NB4 (cell line): ENCODE data around the gene MRPL17.

Experiments
- DNase-seq: peaks from one replicate; pipeline ENCODE4 v3.0.0; 2010; ENCODE audit warnings: low read depth
- H3K4me3 ChIP-seq: one replicate; pipeline ENCODE4 v1.5.1; 2011; ENCODE audit warnings: mild to moderate bottlenecking, low read depth, low read length, moderate library complexity
- CTCF ChIP-seq: IDR thresholded peaks from one replicate; pipeline ENCODE4 v1.5.1; 2012; ENCODE audit warnings: low read depth, low read length
- MAX ChIP-seq: IDR thresholded peaks from 2 replicates; pipeline ENCODE4 v1.6.1; 2011; ENCODE audit warnings: low read depth, low read length
- MYC ChIP-seq: IDR thresholded peaks from 2 replicates; pipeline ENCODE4 v1.6.1; 2011; ENCODE audit warnings: low read depth, low read length
- POLR2A ChIP-seq: IDR thresholded peaks from 2 replicates; pipeline ENCODE4 v1.6.1; 2011; ENCODE audit warnings: mild to moderate bottlenecking; ENCODE audit not compliant: insufficient read length; ENCODE audit errors: extremely low read depth

The MRPL17 gene

DNA sequence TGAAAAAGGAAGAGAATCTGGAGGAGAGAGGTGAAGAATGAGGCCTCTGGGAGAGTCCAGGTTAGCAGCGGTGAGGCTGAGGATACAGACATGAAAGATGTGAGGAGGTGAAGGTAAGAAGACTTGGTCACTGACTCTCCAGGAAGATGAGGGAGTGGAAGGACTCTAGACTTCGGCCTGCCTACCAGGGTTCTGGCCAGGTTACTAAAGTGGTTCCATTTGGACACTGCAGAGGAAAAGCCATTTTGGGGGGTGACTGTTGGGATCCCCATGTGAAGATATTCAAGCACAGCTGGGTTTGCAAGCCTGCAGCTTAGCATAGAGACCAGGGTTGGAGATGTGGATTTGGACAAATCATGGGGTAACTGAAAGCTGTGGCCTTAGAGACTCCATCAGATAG lies 35.3 kb downstream of the MRPL17 start:
- no peak for TF ChIP-seq MAX
- DNase-seq = no peak
- no peak overlapping the region for H3K4me3 ChIP-seq

DNA sequence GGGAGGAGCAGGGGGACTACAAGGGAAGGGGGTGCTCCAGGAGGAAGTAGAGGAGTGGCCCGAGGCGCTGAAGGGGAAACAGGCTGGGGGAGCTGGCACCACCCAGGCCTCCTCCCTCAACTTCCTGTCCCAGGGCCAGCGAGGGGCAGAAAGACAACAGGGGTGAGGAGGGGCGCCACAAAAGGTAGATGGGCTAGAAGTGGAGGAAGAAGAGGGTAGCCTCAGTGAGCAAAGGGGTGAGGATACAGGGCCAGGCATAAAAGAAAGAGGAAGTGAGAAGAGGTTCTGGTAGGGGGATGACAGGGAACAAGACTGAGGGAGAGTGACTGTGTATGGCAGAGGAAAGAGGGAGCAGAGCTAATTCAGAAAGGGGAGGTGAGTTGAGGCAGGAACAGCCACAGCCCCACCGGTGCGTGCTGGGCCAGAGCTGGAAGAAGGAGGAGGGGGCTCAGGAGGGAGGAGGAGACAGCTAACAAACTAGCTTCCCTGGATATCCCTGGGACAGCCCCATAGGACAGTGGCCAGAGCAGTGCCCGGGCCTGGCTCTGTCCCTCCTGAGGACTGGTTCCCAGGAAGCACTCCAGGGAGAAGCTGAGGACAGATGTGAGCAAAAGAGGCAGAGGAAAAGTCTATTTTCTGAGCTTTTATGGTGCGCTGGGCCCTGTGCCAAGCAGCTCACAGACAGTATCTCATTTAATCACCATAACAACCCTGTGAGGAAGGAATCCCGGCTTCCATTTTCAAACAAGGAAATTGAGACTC lies 36.0 kb downstream of the MRPL17 start:
- TF ChIP-seq MYC = no peak
- no peak for TF ChIP-seq CTCF
- no peak for TF ChIP-seq MAX
- no peak for TF ChIP-seq POLR2A
- peak; percentile 90 for DNase-seq
- H3K4me3 ChIP-seq = peak overlapping the region; percentile 9

DNA sequence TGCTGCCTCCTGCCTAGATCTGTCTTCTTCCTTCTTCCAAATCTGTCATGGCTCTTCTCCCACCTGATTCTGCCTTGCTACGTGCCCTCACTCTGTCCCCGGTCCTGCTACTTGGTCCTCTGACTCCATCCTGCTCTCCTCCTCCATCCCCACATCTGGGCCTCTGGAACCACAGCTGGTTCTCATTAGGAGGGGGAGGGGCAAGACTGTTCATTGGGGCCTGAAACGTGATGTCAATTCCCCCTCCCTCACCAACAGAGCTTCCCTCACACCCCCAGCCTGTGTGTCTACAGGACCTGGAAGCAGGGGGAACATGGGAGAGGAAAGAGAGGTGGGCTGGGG lies 36.6 kb downstream of the MRPL17 start:
- TF ChIP-seq CTCF = no peak
- TF ChIP-seq POLR2A = no peak
- no peak for TF ChIP-seq MAX
- no peak for TF ChIP-seq MYC
- no peak for DNase-seq
- H3K4me3 ChIP-seq = peak overlapping the region; percentile 44

DNA sequence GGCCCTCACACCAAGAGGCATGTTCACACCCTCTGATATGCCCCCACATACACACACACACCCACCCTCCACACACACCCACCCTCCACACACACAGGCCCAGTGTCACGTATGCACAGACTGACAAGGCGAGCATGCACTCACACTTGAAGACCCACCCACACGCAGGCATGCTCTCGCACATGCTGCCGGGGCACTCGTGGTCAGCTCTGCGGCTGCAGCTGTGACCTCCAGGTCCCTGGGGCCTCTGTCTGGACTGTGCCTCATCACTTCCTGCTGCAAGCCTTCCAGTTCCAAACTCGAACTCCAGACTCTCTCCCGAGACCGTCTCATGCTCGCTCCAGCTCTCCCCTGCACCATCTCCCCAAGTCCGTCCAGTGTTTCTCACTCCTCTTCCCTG lies 37.1 kb downstream of the MRPL17 start:
- peak; percentile 89 for DNase-seq
- TF ChIP-seq POLR2A (no peak), MYC (peak; percentile 85), CTCF (no peak), MAX (peak; percentile 91)
- peak overlapping the region; percentile 44 for H3K4me3 ChIP-seq

GRCh38 chr11:6642957-6643356 lies 40.2 kb downstream of the MRPL17 start:
- TF ChIP-seq POLR2A (no peak), MYC (no peak), MAX (no peak), CTCF (no peak)
- DNase-seq = no peak
- H3K4me3 ChIP-seq = no peak overlapping the region

- no peak overlapping the region for H3K4me3 ChIP-seq
- TF ChIP-seq MYC (no peak), CTCF (no peak), POLR2A (no peak), MAX (no peak)
- DNase-seq = no peak
Observed at GRCh38 chr11:6640985-6641701, 42.0 kb downstream of the MRPL17 start.
